Activated naive CD4-positive, alpha-beta T cell (primary cell): ENCODE measurements around the gene CSF3R.
"Not testable (repeated sequence)": the region's sequence is repeated elsewhere in the genome, so short reads cannot be mapped to it uniquely, and the experiment has no call there.

Experiments used
- DNase-seq, 4 experiments: peaks; one replicate each; lab custom pipeline; 2025; lab: John Stamatoyannopoulos, UW

The CSF3R gene

GRCh38 chr1:36513676-36514473, 31.2 kb upstream of the CSF3R start:
- DNase-seq: no peak

- no peak for DNase-seq
These were observed 30.1 kb upstream of the CSF3R start for GRCh38 chr1:36512842-36513241.

GRCh38 chr1:36511804-36512798, 29.4 kb upstream of the CSF3R start:
- no peak for DNase-seq

- DNase-seq: not testable (repeated sequence)
These were observed 28.5 kb upstream of the CSF3R start for GRCh38 chr1:36511220-36511619.

- no peak for DNase-seq
These were observed 27.7 kb upstream of the CSF3R start for GRCh38 chr1:36510418-36510817.

GRCh38 chr1:36508257-36508656, 25.5 kb upstream of the CSF3R start:
- no peak for DNase-seq

GRCh38 chr1:36506276-36506920, 23.7 kb upstream of the CSF3R start:
- DNase-seq: no peak

GRCh38 chr1:36503733-36504132, 21.0 kb upstream of the CSF3R start:
- DNase-seq: no peak

GRCh38 chr1:36503159-36503558, 20.4 kb upstream of the CSF3R start:
- no peak for DNase-seq

GRCh38 chr1:36502616-36503015, 19.9 kb upstream of the CSF3R start:
- DNase-seq: no peak

- not testable (repeated sequence) for DNase-seq
These were observed 19.2 kb upstream of the CSF3R start for GRCh38 chr1:36501911-36502310.

- DNase-seq: no peak
These were observed 14.5 kb upstream of the CSF3R start for GRCh38 chr1:36497207-36497606.

- DNase-seq: no peak
These were observed 12.3 kb upstream of the CSF3R start for GRCh38 chr1:36494971-36495370.

- no peak for DNase-seq
These were observed 10.8 kb upstream of the CSF3R start for GRCh38 chr1:36493524-36493923.

GRCh38 chr1:36492491-36492890, 9.8 kb upstream of the CSF3R start:
- DNase-seq: no peak

GRCh38 chr1:36489258-36490051, 6.7 kb upstream of the CSF3R start:
- DNase-seq: not testable (repeated sequence)

GRCh38 chr1:36487906-36488305, 5.2 kb upstream of the CSF3R start:
- no peak for DNase-seq

GRCh38 chr1:36487336-36487725, 4.6 kb upstream of the CSF3R start:
- not testable (repeated sequence) for DNase-seq

- no peak for DNase-seq
These were observed 4.0 kb upstream of the CSF3R start for GRCh38 chr1:36486439-36487335.

GRCh38 chr1:36486093-36486438, 3.4 kb upstream of the CSF3R start:
- DNase-seq: no peak

GRCh38 chr1:36484099-36484498, 1.4 kb upstream of the CSF3R start:
- DNase-seq: no peak
